OCI-LY3 (cell line): ENCODE measurements around the gene CLN3.
A peak's percentile ranks its signal among the peaks of the same experiment; 100 is the strongest.
"Not testable (repeated sequence)": the region's sequence is repeated elsewhere in the genome, so short reads cannot be mapped to it uniquely, and the experiment has no call there.

Experiments used
- H2AFZ ChIP-seq: fragments of 200-600, 300-600 bp; shearing (Covaris generic); 2 replicates; pipeline ENCODE4 v1.6.0; 2014; ENCODE audit warnings: antibody characterized with exemption, low read depth, low read length
- H3K27ac ChIP-seq: fragments of 200-600, 300-600 bp; sonication (generic); 2 replicates; pipeline ENCODE4 v1.5.1; 2014; ENCODE audit warnings: mild to moderate bottlenecking, low read length, moderate library complexity, mixed read lengths
- H3K27me3 ChIP-seq: fragments of 200-600, 300-600 bp; sonication (generic); 2 replicates; pipeline ENCODE4 v1.6.1; 2014; ENCODE audit warnings: low read depth, low read length, mixed read lengths
- H3K36me3 ChIP-seq: fragments of 200-600, 300-600 bp; sonication (generic); replicated peaks from 2 replicates; pipeline ENCODE3; 2014; ENCODE audit warnings: low read depth, low read length, mixed read lengths
- H3K4me1 ChIP-seq: fragments of 300-600, 200-600 bp; sonication (generic); 2 replicates; pipeline ENCODE4 v1.6.1; 2014; ENCODE audit warnings: low read length, mixed read lengths
- H3K4me2 ChIP-seq: fragments of 200-600, 300-600 bp; sonication (generic); 2 replicates; pipeline ENCODE4 v1.6.1; 2014; ENCODE audit warnings: low read length, mixed read lengths
- H3K4me3 ChIP-seq: fragments of 300-600, 200-600 bp; sonication (generic); 2 replicates; pipeline ENCODE4 v1.5.1; 2014; ENCODE audit warnings: antibody characterized with exemption, mild to moderate bottlenecking, low read length, moderate library complexity
- H3K79me2 ChIP-seq: fragments of 300-600, 200-600 bp; shearing (Covaris generic); 2 replicates; pipeline ENCODE4 v1.6.1; 2014; ENCODE audit warnings: mild to moderate bottlenecking, low read length, mixed read lengths
- H3K9ac ChIP-seq: fragments of 300-600, 200-600 bp; shearing (Covaris generic); 2 replicates; pipeline ENCODE4 v1.6.0; 2014; ENCODE audit warnings: mild to moderate bottlenecking, low read length, moderate library complexity
- H3K9me3 ChIP-seq: fragments of 200-600, 300-600 bp; shearing (Covaris generic); 2 replicates; pipeline ENCODE4 v1.6.1; 2014; ENCODE audit warnings: low read length, mixed read lengths; ENCODE audit not compliant: insufficient read depth
- H4K20me1 ChIP-seq: fragments of 200-600, 300-600 bp; sonication (generic); 2 replicates; pipeline ENCODE4 v1.6.1; 2016; ENCODE audit warnings: low read length, mixed read lengths; ENCODE audit not compliant: insufficient read depth
- CTCF ChIP-seq: fragments of 200-600, 300-600 bp; sonication (generic); IDR thresholded peaks from 2 replicates; pipeline ENCODE4 v1.5.1; 2014; ENCODE audit warnings: antibody characterized with exemption, low read length, low read depth
- EZH2phosphoT487 ChIP-seq: fragments of 200-600 bp; shearing (Covaris generic); IDR thresholded peaks from 2 replicates; pipeline ENCODE4 v1.6.1; 2018; ENCODE audit warnings: antibody characterized with exemption, mixed run types, low read depth

CLN3 gene

GRCh38 chr16:28531777-28532744, 40.2 kb upstream of the CLN3 start:
- Histone ChIP-seq H3K4me2 (peak overlapping the region; percentile 70), H3K79me2 (no peaks in the 10 kb centered on the region), H3K4me1 (peaks cover 51% of the 10 kb centered on the region), H3K27ac (peak overlapping the region; percentile 87), H3K9ac (peak overlapping the region; percentile 54), H4K20me1 (no peaks in the 10 kb centered on the region), H3K9me3 (no peaks in the 10 kb centered on the region), H3K36me3 (no peaks in the 10 kb centered on the region), H2AFZ (no peak overlapping the region), H3K4me3 (peak overlapping the region; percentile 63), H3K27me3 (no peaks in the 10 kb centered on the region)
- no peak for TF ChIP-seq CTCF
- no peak for TF ChIP-seq EZH2phosphoT487

- no peak for TF ChIP-seq EZH2phosphoT487
Observed at GRCh38 chr16:28529124-28529523, 37.2 kb upstream of the CLN3 start.

GRCh38 chr16:28528463-28528867, 36.6 kb upstream of the CLN3 start:
- no peak overlapping the region for H3K4me2 ChIP-seq

More at GRCh38 chr16:28529124-28529523, 37.2 kb upstream of the CLN3 start:
- Histone ChIP-seq H3K9me3 (no peaks in the 10 kb centered on the region), H3K27ac (no peak overlapping the region), H3K9ac (no peak overlapping the region), H4K20me1 (no peaks in the 10 kb centered on the region), H2AFZ (no peak overlapping the region), H3K4me2 (no peak overlapping the region), H3K4me3 (no peak overlapping the region), H3K4me1 (peaks cover 66% of the 10 kb centered on the region), H3K79me2 (no peaks in the 10 kb centered on the region), H3K27me3 (no peaks in the 10 kb centered on the region), H3K36me3 (no peaks in the 10 kb centered on the region)

GRCh38 chr16:28527985-28528384, 36.1 kb upstream of the CLN3 start:
- Histone ChIP-seq H3K9ac (no peak overlapping the region), H2AFZ (no peak overlapping the region), H3K27me3 (no peaks in the 10 kb centered on the region)

More at GRCh38 chr16:28528463-28528867, 36.6 kb upstream of the CLN3 start:
- no peaks in the 10 kb centered on the region for H4K20me1 ChIP-seq
- H3K9ac ChIP-seq = no peak overlapping the region
- no peaks in the 10 kb centered on the region for H3K79me2 ChIP-seq
- no peak overlapping the region; the same call in 1 of the 2 replicates for H2AFZ ChIP-seq
- H3K4me3 ChIP-seq = no peak overlapping the region
- no peak for TF ChIP-seq EZH2phosphoT487
- no peak for TF ChIP-seq CTCF
- H3K36me3 ChIP-seq = no peaks in the 10 kb centered on the region
- H3K27me3 ChIP-seq = no peaks in the 10 kb centered on the region
- H3K4me1 ChIP-seq = peaks cover 72% of the 10 kb centered on the region
- H3K9me3 ChIP-seq = no peaks in the 10 kb centered on the region
- H3K27ac ChIP-seq = no peak overlapping the region

GRCh38 chr16:28527100-28527785, 35.4 kb upstream of the CLN3 start:
- H3K27ac ChIP-seq, H4K20me1 ChIP-seq, H3K9me3 ChIP-seq, H3K36me3 ChIP-seq, H2AFZ ChIP-seq, H3K4me2 ChIP-seq, H3K9ac ChIP-seq, H3K27me3 ChIP-seq, H3K4me3 ChIP-seq, H3K79me2 ChIP-seq: not testable (repeated sequence)
- H3K4me1 ChIP-seq = peaks cover 72% of the 10 kb centered on the region

More at GRCh38 chr16:28527985-28528384, 36.1 kb upstream of the CLN3 start:
- no peak overlapping the region for H3K4me2 ChIP-seq
- no peaks in the 10 kb centered on the region for H3K36me3 ChIP-seq
- H3K4me1 ChIP-seq = peaks cover 72% of the 10 kb centered on the region
- no peaks in the 10 kb centered on the region for H4K20me1 ChIP-seq
- no peak overlapping the region for H3K4me3 ChIP-seq
- no peaks in the 10 kb centered on the region for H3K79me2 ChIP-seq
- TF ChIP-seq EZH2phosphoT487 = no peak
- no peak for TF ChIP-seq CTCF
- no peaks in the 10 kb centered on the region for H3K9me3 ChIP-seq
- H3K27ac ChIP-seq = no peak overlapping the region
